Measurements from ENCODE around the gene CRIP1.

The CRIP1 gene

DNA sequence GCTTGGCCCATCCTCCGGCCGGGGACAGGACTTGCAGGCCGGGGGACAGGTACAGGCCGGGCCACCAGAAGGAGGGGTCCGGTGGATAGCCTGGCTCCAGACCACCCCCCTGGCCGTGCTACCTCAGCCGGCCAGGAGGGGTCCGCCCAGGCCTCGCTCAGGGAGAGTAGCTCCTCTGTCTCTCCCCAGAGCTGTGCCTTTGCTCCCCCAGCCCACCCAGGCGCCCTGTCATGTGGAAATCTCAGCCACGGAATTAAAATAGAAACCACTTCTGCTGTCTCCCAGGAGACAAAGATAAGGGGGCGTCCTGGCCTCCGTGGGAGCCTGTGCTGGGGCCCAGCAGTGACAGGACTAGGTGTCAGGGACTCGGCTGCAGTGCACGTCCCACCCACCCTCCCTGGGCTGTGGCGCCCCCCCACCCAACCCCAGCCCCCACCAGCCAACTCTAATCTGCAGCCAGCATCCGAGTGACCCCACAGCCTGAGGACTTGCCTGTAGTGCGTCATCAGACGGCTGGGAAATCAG lies 15.3 kb upstream of the CRIP1 start:
- no peak for DNase-seq

DNA sequence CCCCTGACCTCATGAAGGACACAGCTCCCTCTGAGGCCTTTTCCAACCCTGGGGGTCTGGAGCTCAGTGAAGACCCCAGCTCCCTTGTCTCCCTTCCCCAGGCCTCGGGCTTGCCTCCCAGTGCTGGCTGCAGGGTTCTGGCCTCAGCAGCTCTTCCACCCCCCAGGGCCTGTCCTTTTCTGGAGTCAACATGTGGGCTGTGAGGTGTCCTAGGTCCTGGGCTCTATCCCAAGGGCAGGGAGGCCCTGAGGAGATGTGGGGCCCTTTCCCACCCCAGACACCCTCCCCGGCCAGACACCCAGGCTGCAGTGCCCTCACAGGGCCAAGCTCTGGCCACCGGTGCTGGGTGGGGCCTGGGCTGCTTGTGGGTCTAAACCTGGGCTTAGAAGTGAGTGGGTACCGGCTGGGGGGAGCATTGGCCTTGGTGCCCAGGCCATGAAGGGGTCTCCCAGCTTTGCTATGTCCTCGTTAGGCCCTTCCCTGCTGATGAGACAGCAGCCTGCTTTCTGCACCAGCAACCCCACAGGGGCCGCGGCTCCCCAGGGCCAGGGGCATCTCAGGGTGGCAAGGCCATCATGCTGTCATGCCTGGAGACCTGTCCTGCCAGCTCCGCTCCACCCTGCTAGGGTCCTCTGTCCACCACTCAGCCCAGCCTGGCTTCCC lies 14.7 kb upstream of the CRIP1 start:
- no peak for DNase-seq

DNA sequence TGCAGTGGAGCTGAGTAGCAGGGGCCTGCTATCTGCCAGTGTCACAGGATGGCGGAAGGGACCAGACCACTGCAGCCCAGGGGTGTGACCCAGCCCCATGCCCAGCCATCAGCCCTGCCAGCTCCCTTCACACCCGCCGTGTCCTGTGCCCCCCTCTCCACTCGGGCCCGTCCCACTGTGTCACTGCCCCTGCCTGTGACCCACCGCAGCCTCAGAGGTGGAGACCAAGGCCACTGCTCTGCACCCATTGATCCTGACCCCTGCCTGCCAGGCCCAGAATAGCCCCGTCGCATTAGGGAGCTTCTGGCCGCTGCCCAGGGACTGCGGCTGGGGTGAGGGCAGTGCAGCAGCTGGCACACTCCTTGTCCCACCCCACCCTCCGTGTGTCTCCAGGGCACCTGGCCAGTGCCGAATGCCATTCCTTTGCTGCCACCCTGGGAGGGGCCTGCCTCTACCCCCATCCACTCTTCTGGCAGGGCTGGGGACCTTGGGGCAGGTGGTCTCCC lies 14.1 kb upstream of the CRIP1 start:
- no peak for DNase-seq

DNA sequence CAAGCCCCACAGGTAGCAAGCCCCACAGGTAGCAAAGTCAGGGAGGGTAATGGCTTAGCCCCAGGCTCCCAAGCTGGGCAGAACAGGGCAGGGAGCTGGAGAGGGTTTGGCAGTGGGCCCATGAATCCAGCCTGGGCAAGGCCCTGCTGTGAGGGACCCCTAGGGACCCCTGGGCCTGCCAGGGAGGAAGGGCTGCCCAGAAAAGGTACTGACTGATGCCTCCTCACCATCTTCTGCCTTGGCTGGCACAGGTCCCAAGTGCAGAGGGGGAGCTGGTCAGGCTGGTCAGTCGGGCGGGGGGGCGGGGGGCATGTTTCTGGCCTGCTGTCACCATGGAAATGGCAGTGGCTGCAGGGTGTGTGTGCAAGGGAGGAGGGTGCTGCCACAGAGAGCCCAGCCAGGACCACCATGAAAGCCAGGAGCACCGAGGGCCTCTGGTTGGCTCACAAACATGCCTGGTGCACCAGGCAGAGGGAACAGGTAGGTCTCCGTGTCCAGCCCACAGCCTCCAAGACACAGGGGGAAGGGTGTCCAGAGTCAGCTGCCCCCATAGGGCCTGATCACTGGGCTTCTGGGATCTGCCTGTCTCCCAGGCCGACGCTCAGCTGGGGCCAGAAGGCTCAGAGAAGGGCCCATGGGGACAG lies 13.5 kb upstream of the CRIP1 start:
- DNase-seq = no peak

DNA sequence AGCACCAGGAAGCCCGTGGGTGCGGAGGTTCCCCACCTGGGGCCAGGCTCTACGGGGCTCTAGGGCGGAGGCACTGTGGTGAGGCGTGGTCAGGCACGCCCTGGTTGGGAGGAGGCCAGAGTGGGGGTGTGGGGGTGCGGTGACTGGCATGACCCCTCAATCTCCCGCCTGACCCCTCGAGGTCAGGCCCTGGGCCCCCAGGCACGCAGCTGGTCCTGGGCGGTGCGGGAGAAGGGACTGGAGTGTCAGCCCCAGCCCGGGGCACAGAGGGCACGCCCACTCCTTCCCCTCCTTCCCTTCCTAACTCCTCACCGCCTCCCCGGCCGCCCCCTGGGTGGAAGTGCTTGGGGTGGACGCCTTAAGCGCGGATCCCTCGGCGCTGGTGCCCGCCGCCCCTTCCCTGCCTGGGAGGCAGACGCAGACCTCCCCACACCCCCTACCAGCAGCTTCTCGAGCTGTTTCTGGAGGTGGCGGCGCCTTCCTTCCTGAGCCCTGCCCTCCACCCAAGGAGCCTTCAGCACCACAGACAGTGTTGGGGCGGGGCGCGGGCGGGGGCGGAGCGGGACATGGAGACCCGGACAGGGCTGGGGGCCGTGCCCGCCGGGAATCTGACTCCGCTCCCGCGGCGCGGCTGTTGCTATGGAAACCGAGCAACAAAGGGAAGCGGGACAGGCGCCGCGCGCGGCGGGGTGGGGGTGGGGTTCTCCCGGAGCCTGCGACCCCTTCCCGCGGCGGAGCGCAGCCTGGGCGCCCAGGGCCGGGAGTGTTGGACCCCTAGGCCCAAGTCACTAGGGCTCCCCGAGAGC lies 12.8 kb upstream of the CRIP1 start:
- DNase-seq = peak; percentile 78

DNA sequence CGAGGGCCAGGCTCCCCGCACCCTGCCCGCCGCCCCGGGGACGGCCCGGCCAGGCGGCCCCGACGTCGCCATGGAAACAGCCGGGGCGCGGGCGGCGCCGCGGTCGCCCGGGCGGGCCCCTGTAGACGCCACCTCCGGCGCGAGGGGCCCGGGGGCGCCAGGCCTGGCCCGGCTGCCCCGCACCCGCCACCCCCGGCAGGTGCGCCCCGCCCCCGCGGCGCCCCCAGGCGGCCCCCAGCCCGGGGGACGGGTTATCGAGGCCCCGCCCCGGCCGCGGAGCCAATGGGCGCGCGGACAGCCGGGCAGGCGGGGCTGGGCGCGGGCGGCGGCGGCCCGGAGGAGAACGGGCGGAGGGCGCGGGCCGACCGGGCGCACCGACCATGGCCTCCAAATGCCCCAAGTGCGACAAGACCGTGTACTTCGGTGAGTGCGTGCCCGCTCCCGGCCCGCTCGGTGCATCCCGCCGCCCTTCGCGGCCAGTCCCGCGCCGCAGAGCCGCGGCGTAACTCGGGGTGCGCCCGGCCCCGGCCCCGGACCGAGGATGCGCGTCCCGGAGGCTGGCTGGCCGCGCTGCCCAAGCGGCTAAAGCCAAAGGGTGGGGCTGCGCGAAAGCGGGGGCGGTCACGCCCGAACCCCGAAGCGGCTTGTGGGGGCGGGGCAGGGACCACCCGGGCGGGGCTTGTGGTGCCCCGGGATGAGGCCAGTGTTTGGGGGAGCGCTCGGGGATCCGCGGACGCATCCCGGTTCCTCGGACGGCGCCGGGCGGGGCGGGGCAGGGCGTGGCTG lies 12.0 kb upstream of the CRIP1 start, which contains the start of gene CRIP2:
CRIP2 (plus strand) TSS at position 339 of the 786 bp plus-strand sequence; CDS start at position 381, 42 bp downstream.
- DNase-seq = peak; percentile 51

DNA sequence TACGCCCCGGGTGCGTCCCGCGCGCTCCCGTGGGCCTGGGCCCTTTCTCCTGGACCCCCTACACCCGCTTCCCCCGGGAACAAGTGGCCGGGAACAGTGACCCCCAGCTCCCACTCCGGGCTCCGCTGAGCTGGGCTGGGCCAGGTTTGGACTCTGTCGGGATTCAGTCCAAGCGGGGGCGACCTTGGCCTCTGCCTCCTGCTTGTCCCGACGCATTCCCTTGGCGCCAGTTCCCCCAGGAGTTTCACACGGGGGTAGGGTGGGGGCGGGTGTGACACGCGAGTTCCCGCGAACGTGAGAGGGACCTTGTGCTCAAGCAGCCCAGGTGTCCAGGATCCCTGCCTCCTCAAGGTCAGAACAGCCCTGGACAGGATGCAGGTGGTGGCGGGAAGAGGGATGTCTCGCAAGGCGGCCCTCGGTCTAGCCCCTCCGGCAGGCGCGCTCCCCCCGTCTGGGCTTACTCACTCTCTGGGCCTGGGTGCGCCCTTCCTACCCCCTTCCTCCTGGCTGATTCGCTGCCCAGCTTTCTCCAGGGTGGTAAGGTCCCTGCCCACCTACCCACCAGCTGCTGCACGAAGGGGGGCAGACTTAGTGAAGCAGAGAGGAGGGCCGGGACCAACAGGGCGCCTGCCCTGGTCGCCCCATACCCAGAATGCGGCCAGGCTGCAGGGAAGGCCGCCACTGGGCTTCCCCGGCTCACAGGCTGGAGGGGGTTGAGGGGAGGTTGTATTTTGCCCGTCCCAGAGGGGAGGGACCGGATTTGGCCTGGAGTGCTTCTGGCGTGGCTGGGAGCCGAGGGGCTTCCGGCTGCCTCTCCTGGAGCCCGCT lies 11.2 kb upstream of the CRIP1 start:
- no peak for DNase-seq

DNA sequence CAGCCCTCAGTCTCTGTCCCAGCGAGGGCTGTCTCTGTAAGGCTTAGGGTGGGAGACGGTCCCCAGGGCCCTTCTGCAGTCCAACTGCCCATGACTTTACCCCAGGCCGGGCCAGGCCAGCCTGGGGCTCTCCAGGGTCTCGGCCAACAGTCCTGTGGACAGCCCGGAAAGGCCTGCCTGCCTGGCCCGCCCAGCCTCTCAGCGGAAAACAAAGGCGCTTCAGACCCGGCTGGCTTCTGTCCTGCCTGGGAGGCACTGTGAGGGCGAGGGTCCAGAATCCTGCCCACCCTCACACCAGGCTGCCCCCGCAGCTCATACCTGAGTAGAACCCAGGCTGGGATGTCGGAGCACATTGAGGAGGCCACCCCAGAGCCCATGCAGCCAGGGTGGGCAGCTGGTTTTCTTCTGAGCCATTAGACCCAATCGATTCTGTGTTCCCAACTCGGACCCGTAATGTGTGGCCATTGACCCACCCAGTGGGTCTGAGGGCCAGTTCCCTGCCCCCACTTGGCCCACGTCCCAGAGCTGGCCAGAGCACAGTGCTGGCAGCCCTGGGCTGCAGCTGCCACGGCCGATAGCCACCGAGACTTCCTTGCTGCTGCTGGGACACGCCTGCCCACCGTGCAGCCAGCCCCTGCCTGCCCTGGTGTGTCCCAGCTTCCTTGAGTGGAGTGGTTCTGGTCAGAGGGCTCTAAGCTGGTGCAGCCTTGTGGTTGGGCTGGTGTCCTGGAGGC lies 10.4 kb upstream of the CRIP1 start:
- DNase-seq = no peak

DNA sequence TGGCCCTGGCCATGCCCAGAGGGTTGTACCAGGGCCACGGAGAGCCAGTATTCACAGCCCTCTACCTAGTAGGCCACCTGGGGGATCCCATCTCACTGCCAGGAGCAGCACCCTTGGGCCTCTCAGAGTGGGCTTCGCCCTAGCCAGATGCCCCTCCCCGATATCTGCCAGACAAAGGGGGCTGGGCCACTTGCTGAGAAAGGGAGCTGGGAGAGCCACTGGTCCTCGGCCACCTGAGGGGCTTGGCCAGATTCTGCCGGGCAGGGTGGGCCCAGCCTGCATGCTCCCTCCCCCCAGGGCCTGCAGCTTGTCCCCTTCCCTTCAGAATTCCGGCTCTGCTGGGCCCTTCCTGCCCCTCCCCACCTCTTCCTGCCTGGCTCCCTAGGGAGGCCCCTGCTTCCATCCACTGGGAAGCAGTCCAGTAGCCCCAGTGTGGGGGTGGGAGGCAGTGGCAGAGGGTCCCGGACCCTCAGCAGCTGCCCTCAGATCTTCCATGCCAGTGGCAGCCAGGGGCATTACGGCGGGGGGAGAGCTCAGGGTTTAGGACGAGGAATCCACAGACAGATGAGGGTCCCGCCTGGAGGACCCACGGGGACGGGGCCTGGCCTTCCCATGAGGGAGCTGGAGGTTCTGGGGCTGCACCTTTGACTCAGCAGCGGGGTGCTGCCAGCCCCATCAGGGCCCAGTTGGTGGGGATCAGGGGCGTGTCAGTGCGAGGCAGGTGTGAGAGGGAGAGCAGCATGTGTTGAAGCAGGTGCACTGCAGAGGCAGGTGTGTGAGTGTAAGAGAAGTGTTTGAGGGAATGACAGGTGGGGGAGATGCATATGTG lies 9.6 kb upstream of the CRIP1 start:
- DNase-seq = no peak

DNA sequence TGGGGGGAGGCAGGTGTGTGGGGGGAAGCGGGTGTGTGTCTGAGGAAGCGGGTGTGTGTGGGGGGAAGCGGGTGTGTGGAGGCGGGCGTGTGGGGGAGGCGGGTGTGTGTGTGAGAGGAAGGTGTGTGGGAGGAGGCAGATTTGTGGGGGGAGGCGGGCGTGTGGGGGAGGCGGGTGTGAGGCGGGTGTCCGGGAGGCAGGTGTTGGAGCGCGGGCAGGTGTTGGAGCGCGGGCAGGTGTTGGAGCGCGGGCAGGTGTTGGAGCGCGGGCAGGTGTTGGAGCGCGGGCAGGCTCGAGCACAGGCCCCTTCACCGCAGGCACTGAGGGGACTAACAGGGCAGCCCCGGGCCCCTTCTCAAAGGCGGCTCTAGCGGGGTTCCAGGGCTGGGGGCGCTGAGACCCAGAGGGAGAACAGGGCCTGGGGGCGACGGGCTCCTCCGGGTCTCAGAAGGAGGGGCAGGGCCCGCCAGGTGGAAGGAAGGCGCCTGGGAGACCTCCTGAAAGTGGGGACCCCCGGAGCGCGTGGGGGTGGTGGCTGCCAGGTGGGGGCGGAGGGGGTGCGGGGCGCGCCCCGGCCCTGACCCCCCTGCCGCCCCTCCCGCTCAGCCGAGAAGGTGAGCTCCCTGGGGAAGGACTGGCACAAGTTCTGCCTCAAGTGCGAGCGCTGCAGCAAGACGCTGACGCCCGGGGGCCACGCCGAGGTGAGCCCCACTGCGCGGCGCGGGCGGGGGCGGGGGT lies 8.9 kb upstream of the CRIP1 start:
- DNase-seq = peak; percentile 90

DNA sequence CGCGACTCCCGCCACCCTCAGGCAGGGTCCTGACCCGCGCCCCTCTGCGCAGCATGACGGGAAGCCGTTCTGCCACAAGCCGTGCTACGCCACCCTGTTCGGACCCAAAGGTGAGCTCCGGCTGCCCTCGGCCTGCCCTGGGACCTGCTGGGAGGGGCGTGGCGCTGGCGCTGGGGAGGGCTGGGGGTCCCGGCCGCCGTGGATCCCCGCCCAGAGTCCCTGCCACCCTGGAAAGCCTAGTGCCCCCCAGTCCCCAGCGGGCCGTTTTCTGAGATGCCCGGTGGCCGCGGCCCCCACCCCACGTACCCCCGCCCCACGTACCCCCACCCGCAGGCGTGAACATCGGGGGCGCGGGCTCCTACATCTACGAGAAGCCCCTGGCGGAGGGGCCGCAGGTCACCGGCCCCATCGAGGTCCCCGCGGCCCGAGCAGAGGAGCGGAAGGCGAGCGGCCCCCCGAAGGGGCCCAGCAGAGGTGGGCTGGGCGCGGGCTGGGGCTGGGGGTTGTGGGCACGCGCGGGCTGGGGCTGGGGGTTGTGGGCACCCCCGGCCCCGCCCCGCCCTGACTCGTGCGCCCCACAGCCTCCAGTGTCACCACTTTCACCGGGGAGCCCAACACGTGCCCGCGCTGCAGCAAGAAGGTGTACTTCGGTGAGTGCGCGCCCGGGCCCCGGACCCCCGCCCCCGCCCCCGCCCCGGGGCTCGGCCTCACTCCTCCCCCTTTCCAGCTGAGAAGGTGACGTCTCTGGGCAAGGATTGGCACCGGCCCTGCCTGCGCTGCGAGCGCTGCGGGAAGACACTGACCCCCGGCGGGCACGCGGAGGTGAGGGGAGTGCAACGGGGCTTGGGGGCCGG lies 8.1 kb upstream of the CRIP1 start:
- peak; percentile 64 for DNase-seq

DNA sequence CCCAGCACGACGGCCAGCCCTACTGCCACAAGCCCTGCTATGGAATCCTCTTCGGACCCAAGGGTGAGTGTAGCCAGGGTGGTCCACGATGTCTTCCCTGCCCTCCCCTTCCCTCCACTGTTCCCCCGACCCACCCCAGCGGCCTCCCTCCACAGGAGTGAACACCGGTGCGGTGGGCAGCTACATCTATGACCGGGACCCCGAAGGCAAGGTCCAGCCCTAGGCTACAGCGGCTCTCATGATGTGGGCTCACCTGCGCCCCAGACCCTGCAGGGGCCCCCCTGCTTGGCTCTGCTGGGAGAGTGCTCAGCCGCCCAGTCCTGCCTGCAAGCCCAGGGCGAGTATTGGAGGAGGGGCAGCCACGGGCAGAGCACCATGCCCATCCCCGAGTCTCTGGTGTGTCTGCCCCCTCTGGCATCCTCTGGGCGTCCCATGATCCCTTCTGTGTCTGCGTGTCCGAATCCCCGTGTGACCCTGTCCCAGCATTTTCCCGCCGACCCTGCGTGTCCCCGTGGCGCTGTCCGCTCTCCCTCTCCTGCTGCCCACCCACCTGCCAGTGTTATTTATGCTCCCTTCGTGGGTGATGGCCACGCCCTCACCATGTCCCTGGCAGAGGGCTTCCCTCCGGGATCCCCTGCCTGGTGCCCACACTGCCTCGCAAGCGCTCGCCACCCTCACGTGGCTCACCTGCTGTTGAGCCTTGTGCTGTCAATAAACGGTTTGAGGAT lies 7.1 kb upstream of the CRIP1 start:
- DNase-seq = no peak

DNA sequence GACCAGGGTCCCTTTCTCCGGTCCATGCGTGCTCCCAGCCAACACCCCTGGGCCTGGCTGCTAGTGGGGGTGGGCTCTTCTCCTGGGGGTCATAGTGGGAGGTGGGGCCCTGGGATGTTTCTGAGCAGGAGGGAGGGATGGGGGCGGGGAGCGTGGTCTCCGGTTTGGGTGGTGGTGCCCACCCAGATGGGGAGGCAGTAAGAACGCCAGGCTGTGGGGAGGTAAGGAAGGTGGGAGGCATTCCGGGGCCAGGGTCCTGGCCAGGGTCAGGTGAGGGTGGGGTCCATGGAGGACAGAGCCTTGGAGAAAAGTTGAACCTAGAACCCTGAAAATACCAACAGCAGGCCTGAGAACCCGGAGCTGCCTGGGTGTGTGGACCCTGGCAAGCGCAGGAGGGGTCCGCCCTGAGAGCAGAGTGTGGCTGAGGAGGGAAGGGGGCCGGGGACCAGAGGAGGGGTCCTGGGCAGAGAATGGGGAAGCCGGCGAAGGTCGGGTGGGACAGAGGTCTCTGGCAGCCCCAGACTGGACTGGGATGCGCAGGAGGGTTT lies 6.4 kb upstream of the CRIP1 start:
- no peak for DNase-seq

DNA sequence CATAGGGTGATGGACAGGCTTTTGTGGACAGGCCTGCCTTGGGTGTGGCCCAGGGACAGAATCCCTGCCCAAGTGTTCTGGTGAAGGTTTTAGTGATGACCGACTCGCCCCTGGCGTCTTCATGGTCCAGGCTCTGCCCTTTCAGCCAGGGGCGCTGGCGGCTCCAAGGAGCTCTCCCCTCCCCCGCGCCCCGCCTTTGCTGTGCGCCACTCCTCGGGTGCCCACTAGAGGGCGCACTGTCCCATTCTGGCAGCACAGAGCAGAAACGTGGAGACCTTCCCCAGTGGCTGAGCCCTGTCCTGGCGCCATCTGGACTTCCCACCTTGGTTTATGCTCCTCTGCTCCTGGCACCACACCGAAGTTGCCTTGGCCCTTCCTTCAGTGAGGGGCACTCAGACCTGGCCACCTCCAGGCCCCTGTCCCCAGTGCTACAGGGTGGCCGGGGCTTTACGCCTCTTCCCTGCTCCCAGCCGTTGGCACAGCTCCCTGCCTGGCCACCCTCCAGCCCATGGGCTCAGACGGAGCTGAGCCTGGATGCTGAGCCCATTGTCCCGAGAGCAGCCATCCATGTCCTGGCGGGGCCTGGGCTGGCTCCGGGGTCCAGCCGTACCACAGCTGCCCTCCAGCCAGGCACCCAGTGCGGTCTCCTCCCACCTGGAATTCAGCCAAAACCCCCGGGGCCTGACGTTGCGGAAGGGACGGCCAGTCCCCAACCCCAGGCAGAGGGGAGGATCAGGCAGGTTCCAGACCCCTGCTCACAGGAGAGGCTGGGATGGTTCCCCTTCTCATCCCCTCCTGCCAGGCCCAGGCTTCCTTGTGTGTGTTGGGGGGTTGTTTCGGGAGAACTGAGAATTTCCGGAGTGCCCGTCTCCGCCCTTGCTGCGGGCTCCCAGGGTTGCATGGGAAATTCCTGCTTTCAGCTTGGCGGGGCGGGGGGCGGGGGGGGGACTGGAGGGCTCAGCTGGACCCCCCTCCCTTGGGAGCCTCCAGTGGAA lies 5.6 kb upstream of the CRIP1 start:
- peak; percentile 92 for DNase-seq

DNA sequence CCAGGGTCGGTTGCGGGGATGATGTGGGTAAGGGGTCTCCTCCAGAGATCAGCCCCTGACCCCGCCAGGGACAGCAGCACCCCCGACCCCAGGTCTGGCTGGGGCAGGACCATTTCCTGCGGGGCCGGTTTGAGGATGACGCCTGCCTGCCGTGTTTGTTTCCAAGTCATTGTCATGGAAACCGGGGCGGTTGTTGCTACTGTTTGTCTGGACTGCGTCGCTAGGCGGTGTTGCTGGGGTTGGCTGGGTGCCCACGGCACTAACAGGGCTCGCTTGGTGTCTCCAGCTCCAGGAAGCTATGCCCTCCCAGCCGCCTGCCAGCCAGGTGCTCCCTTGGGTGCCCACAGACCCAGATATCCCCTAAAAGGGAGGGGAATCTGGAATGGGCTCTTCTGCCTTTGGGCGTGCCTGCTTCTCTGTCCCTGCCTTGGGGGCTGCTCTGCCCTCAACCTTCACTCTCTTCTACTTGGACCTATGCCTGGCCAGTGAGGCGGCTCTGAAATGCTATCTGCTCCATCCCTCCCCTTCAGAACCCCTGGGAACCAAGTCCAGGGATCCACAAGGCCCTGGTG lies 4.7 kb upstream of the CRIP1 start:
- peak; percentile 99 for DNase-seq
